A673 (cell line): Measurements from ENCODE around the gene PACSIN2.

Source experiments
- CTCF ChIP-seq: fragments of 300-800, 200-600 bp; sonication (generic); conservative IDR thresholded peaks from 2 replicates; pipeline ENCODE4 v1.5.1; 2017; ENCODE audit warnings: low read depth, mild to moderate bottlenecking, antibody characterized with exemption, low read length, moderate library complexity, mixed read lengths
- EZH2 ChIP-seq: fragments of 200-600 bp; sonication (generic); IDR thresholded peaks from 2 replicates; pipeline ENCODE4 v1.6.1; 2017; ENCODE audit warnings: borderline replicate concordance, low read depth, mild to moderate bottlenecking, mixed read lengths, antibody characterized with exemption, low read length; ENCODE audit not compliant: poor library complexity, severe bottlenecking

- TF ChIP-seq CTCF (no peak), EZH2 (no peak)
These were observed at the start of gene PACSIN2 for GRCh38 chr22:43014869-43015676.
